A549 (cell line): ENCODE measurements around the gene IRF8. TPM values are rescaled to one million over a fixed set of nuclear protein-coding genes. Genes with fewer than 3 reads are reported as not detected.

Experiments used
- ATAC-seq, 2 experiments: fragments of 200-7000 bp in 1 of 2; fragments of >200 bp in 1 of 2; cut with Nextera tagmentation in 1 of 2; cut with Tn5 transposase in 1 of 2; 3 replicates each; pipeline versions ENCODE4 v1.8.0 to v1.9.1; 2018 to 2020; ENCODE audit warnings: mild to moderate bottlenecking in 1 of 2, moderate library complexity in 1 of 2
- CTCF ChIA-PET: fragments of 300-600 bp; sonication (Branson Sonifier 250); formaldehyde crosslinking; extraction: SDS; loops from one replicate; lab custom pipeline; 2021; ENCODE audit warnings: antibody characterized with exemption, inconsistent platforms; lab: Yijun Ruan, JAX
- POLR2A ChIA-PET: fragments of 350-600 bp; formaldehyde crosslinking; extraction: SDS; loops from one replicate; lab custom pipeline; 2021; ENCODE audit warnings: antibody characterized with exemption, inconsistent platforms; lab: Yijun Ruan, JAX
- DNase-seq, 2 experiments: peaks; one replicate each; pipeline versions ENCODE4 v3.0.0 to v3.0.0-alpha.2; 2011 to 2016; ENCODE audit warnings: low read depth in 1 of 2, low spot score in 1 of 2
- FAIRE-seq: peaks from 2 replicates; lab custom pipeline; 2011; peaks lifted over from hg19 to GRCh38; lab: Jason Lieb, UNC
- H3K27ac ChIP-seq, 2 experiments: fragments of >200 bp; sonication (Bioruptor Twin); formaldehyde crosslinking; 3 replicates each; pipeline ENCODE4 v1.5.1; 2016 to 2017
- H3K4me1 ChIP-seq: fragments of >200 bp; sonication (Bioruptor Twin); formaldehyde crosslinking; 3 replicates; pipeline ENCODE4 v1.6.1; 2016
- H3K4me2 ChIP-seq: fragments of >200 bp; sonication (Bioruptor Twin); formaldehyde crosslinking; 3 replicates; pipeline ENCODE4 v1.6.1; 2016
- H3K4me3 ChIP-seq: fragments of >200 bp; sonication (Bioruptor Twin); formaldehyde crosslinking; 3 replicates; pipeline ENCODE4 v1.5.1; 2016
- H3K9me3 ChIP-seq: fragments of >200 bp; sonication (Bioruptor Twin); formaldehyde crosslinking; 3 replicates; pipeline ENCODE4 v1.6.1; 2016
- BCL3 ChIP-seq: fragments of >200 bp; sonication (Bioruptor Twin); formaldehyde crosslinking; IDR thresholded peaks from 3 replicates; pipeline ENCODE4 v1.6.1; 2016
- BHLHE40 ChIP-seq: IDR thresholded peaks from 2 replicates; pipeline ENCODE4 v1.6.1; 2012; ENCODE audit warnings: low read depth, low read length, inconsistent platforms
- CBX2 ChIP-seq: fragments of 200-600 bp; sonication (generic); IDR thresholded peaks from 2 replicates; pipeline ENCODE4 v1.6.1; 2016; ENCODE audit warnings: low read depth, mild to moderate bottlenecking, borderline replicate concordance
- CBX8 ChIP-seq: fragments of 200-600 bp; sonication (generic); IDR thresholded peaks from 2 replicates; pipeline ENCODE4 v1.6.1; 2016
- CEBPB ChIP-seq, 2 experiments: fragments of >200 bp in 1 of 2; sonication (Bioruptor Twin) in 1 of 2; formaldehyde crosslinking in 1 of 2; IDR thresholded peaks; 2 replicates each; pipeline ENCODE4 v1.6.1; 2012 to 2016
- CHD4 ChIP-seq: fragments of 200-600 bp; sonication (generic); IDR thresholded peaks from 2 replicates; pipeline ENCODE4 v1.6.1; 2016; ENCODE audit warnings: antibody characterized with exemption, mild to moderate bottlenecking, borderline replicate concordance
- E2F6 ChIP-seq: IDR thresholded peaks from 2 replicates; pipeline ENCODE4 v1.6.1; 2012; ENCODE audit warnings: low read depth, borderline replicate concordance
- EHF ChIP-seq: fragments of 250-450 bp; sonication (Bioruptor Pico); IDR thresholded peaks from 2 replicates; pipeline ENCODE4 v1.5.0; 2020; ENCODE audit warnings: mild to moderate bottlenecking
- ESRRA ChIP-seq: fragments of 150-350 bp; IDR thresholded peaks from 2 replicates; pipeline ENCODE4 v1.6.1; 2014; ENCODE audit warnings: mild to moderate bottlenecking, low read length, borderline replicate concordance
- HOXA7 ChIP-seq: fragments of 250-450 bp; sonication (Bioruptor Pico); IDR thresholded peaks from 2 replicates; pipeline ENCODE4 v1.5.0; 2020; ENCODE audit warnings: mild to moderate bottlenecking, moderate library complexity
- HOXB13 ChIP-seq: fragments of 250-450 bp; sonication (Bioruptor Pico); IDR thresholded peaks from 2 replicates; pipeline ENCODE4 v1.5.0; 2020; ENCODE audit warnings: low read depth, mild to moderate bottlenecking, moderate library complexity
- HOXB5 ChIP-seq: fragments of 250-450 bp; sonication (Bioruptor Pico); IDR thresholded peaks from 2 replicates; pipeline ENCODE4 v1.5.0; 2020; ENCODE audit warnings: mild to moderate bottlenecking, moderate library complexity
- JUN ChIP-seq, 2 experiments: fragments of >200 bp; sonication (Bioruptor Twin); formaldehyde crosslinking; IDR thresholded peaks; 2 replicates in 1 of 2; 3 replicates in 1 of 2; pipeline ENCODE4 v1.6.1; 2016 to 2017
- KDM5A ChIP-seq: fragments of 200-600 bp; sonication (generic); IDR thresholded peaks from 2 replicates; pipeline ENCODE4 v1.6.1; 2016; ENCODE audit warnings: antibody characterized with exemption, mild to moderate bottlenecking
- MAFK ChIP-seq: fragments of 450-650 bp; IDR thresholded peaks from 2 replicates; pipeline ENCODE4 v1.6.1; 2014; ENCODE audit not compliant: partially characterized antibody
- MAZ ChIP-seq: fragments of 150-350 bp; IDR thresholded peaks from 2 replicates; pipeline ENCODE4 v1.6.1; 2014; ENCODE audit warnings: antibody characterized with exemption, low read depth, low read length, borderline replicate concordance
- MYC ChIP-seq: IDR thresholded peaks from 2 replicates; pipeline ENCODE4 v1.6.1; 2012; ENCODE audit warnings: mild to moderate bottlenecking, inconsistent platforms, low read length, improper control_type of control experiment, borderline replicate concordance
- NFE2L2 ChIP-seq: fragments of 150-350 bp; conservative IDR thresholded peaks from 2 replicates; pipeline ENCODE4 v1.6.1; 2014; ENCODE audit warnings: low read length
- POLR2AphosphoS2 ChIP-seq: conservative IDR thresholded peaks from 2 replicates; pipeline ENCODE4 v1.6.1; 2012; ENCODE audit warnings: low read length, improper control_type of control experiment, inconsistent platforms
- RCOR1 ChIP-seq: fragments of 150-350 bp; IDR thresholded peaks from 2 replicates; pipeline ENCODE4 v1.6.1; 2014; ENCODE audit warnings: antibody characterized with exemption, low read length, low read depth
- SREBF2 ChIP-seq: fragments of 450-650 bp; IDR thresholded peaks from 2 replicates; pipeline ENCODE4 v1.6.1; 2014; ENCODE audit warnings: mild to moderate bottlenecking, moderate library complexity
- TFCP2L1 ChIP-seq: fragments of 250-450 bp; sonication (Bioruptor Pico); IDR thresholded peaks from 2 replicates; pipeline ENCODE4 v1.5.0; 2021; ENCODE audit warnings: mild to moderate bottlenecking
- ZSCAN20 ChIP-seq: fragments of 250-450 bp; sonication (Bioruptor Pico); IDR thresholded peaks from 2 replicates; pipeline ENCODE4 v1.8.0; 2022; ENCODE audit warnings: mild to moderate bottlenecking, moderate library complexity
- WGBS: methylation state at CpG from one replicate; pipeline ENCODE4 v1.1.6; 2017; ENCODE audit errors: missing lambda C conversion rate; 5-methylcytosine and 5-hydroxymethylcytosine counted together
- polyA plus RNA-seq, 4 experiments: library from polyadenylated mRNA; depleted of rRNA in 3 of 4; stranded (reverse); fragments of >200 nt; fragmentation: RNase III in 1 of 4; extraction: RNeasy Plus Mini Kit Qiagen cat#74134 plus additional on column Dnase treatment in 1 of 4; gene quantifications; 2 replicates in 3 of 4; 3 replicates in 1 of 4; pipeline ENCODE4 v1.2.3, GENCODE V29; 2011 to 2017
- TF ChIP-seq, protein P1 (sequence below): fragments of 150-350 bp; IDR thresholded peaks from 2 replicates; pipeline ENCODE4 v1.6.1; 2014; ENCODE audit warnings: low read depth, mild to moderate bottlenecking, low read length
- TF ChIP-seq, protein P2 (sequence below): fragments of >200 bp; sonication (Bioruptor Twin); formaldehyde crosslinking; IDR thresholded peaks from 3 replicates; pipeline ENCODE4 v1.5.1; 2016
- TF ChIP-seq, protein P3 (sequence below): fragments of 200-600 bp; sonication (generic); IDR thresholded peaks from 2 replicates; pipeline ENCODE4 v1.6.1; 2016; ENCODE audit warnings: antibody characterized with exemption, mild to moderate bottlenecking, moderate library complexity
- TF ChIP-seq, protein P4 (sequence below): fragments of 250-450 bp; sonication (Bioruptor Pico); IDR thresholded peaks from 2 replicates; pipeline ENCODE4 v1.5.0; 2020; ENCODE audit warnings: low read depth, mild to moderate bottlenecking, moderate library complexity

IRF8 gene
- polyA plus RNA-seq, 2 of the 4 experiments (the other 2 are of a cell fraction) = 0.16 to 0.18 TPM

GRCh38 chr16:85970016-85970733, 71.2 kb downstream of the IRF8 start:
- Histone ChIP-seq H3K4me2 (no peak overlapping the region; the same call in 2 of the 3 replicates), H3K4me3 (no peak overlapping the region), H3K9me3 (no peaks in the 10 kb centered on the region), H3K4me1 (peaks cover 15% of the 10 kb centered on the region; the same call in 1 of the 3 replicates), H3K27ac (no peak overlapping the region)
- ATAC-seq = peak in 1 of 2 experiments; percentile 35; a peak in 2 of 6 replicates
- DNase-seq = no peak
- ChIA-PET CTCF (interaction anchor here (1.0 to 3.2 kb wide), 5 partner anchors 15 to 548 kb away, joined by 3 to 12 read pairs (median 3); no protein-coding TSS in a partner anchor), POLR2A (no interaction called here)
- 54% methylated on average over 14 of the region's 14 CpGs for WGBS
- no peak for FAIRE-seq
- TF ChIP-seq ESRRA (no peak), SREBF2 (no peak), MAFK (no peak), HOXB5 (CRISPR knock-in tag) (no peak), TFCP2L1 (no peak), CHD4 (no peak), MYC (no peak), RCOR1 (no peak), ZSCAN20 (CRISPR knock-in tag) (no peak), BHLHE40 (no peak), NFE2L2 (no peak), CBX2 (no peak), E2F6 (no peak), CEBPB (IDR thresholded peaks at IDR 0.05) (no peak), MAZ (no peak), CBX8 (no peak)
- TF ChIP-seq, protein P1, sequence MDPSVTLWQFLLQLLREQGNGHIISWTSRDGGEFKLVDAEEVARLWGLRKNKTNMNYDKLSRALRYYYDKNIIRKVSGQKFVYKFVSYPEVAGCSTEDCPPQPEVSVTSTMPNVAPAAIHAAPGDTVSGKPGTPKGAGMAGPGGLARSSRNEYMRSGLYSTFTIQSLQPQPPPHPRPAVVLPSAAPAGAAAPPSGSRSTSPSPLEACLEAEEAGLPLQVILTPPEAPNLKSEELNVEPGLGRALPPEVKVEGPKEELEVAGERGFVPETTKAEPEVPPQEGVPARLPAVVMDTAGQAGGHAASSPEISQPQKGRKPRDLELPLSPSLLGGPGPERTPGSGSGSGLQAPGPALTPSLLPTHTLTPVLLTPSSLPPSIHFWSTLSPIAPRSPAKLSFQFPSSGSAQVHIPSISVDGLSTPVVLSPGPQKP = no peak
- TF ChIP-seq, protein P2, sequence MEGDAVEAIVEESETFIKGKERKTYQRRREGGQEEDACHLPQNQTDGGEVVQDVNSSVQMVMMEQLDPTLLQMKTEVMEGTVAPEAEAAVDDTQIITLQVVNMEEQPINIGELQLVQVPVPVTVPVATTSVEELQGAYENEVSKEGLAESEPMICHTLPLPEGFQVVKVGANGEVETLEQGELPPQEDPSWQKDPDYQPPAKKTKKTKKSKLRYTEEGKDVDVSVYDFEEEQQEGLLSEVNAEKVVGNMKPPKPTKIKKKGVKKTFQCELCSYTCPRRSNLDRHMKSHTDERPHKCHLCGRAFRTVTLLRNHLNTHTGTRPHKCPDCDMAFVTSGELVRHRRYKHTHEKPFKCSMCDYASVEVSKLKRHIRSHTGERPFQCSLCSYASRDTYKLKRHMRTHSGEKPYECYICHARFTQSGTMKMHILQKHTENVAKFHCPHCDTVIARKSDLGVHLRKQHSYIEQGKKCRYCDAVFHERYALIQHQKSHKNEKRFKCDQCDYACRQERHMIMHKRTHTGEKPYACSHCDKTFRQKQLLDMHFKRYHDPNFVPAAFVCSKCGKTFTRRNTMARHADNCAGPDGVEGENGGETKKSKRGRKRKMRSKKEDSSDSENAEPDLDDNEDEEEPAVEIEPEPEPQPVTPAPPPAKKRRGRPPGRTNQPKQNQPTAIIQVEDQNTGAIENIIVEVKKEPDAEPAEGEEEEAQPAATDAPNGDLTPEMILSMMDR = no peak

GRCh38 chr16:85970738-85971137, 71.8 kb downstream of the IRF8 start:
- ChIA-PET CTCF (interaction anchor here (1.0 to 3.2 kb wide), 5 partner anchors 16 to 547 kb away, joined by 3 to 12 read pairs (median 3); no protein-coding TSS in a partner anchor), POLR2A (no interaction called here)
- 34% methylated on average over 3 of the region's 3 CpGs for WGBS
- Histone ChIP-seq H3K4me1 (peaks cover 15% of the 10 kb centered on the region; the same call in 1 of the 3 replicates), H3K4me3 (no peak overlapping the region), H3K4me2 (no peak overlapping the region; the same call in 2 of the 3 replicates), H3K9me3 (no peaks in the 10 kb centered on the region), H3K27ac (no peak overlapping the region)
- ATAC-seq (peak in 1 of 2 experiments; percentile 58; a peak in 3 of 6 replicates), FAIRE-seq (no peak), DNase-seq (peak in 1 of 2 experiments; percentile 48)
- no peak for TF ChIP-seq RCOR1
- TF ChIP-seq, protein P3, sequence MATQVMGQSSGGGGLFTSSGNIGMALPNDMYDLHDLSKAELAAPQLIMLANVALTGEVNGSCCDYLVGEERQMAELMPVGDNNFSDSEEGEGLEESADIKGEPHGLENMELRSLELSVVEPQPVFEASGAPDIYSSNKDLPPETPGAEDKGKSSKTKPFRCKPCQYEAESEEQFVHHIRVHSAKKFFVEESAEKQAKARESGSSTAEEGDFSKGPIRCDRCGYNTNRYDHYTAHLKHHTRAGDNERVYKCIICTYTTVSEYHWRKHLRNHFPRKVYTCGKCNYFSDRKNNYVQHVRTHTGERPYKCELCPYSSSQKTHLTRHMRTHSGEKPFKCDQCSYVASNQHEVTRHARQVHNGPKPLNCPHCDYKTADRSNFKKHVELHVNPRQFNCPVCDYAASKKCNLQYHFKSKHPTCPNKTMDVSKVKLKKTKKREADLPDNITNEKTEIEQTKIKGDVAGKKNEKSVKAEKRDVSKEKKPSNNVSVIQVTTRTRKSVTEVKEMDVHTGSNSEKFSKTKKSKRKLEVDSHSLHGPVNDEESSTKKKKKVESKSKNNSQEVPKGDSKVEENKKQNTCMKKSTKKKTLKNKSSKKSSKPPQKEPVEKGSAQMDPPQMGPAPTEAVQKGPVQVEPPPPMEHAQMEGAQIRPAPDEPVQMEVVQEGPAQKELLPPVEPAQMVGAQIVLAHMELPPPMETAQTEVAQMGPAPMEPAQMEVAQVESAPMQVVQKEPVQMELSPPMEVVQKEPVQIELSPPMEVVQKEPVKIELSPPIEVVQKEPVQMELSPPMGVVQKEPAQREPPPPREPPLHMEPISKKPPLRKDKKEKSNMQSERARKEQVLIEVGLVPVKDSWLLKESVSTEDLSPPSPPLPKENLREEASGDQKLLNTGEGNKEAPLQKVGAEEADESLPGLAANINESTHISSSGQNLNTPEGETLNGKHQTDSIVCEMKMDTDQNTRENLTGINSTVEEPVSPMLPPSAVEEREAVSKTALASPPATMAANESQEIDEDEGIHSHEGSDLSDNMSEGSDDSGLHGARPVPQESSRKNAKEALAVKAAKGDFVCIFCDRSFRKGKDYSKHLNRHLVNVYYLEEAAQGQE = no peak
- TF ChIP-seq JUN (IDR thresholded peaks at IDR 0.05) = no peak
- no peak for TF ChIP-seq SREBF2
- TF ChIP-seq, protein P4, sequence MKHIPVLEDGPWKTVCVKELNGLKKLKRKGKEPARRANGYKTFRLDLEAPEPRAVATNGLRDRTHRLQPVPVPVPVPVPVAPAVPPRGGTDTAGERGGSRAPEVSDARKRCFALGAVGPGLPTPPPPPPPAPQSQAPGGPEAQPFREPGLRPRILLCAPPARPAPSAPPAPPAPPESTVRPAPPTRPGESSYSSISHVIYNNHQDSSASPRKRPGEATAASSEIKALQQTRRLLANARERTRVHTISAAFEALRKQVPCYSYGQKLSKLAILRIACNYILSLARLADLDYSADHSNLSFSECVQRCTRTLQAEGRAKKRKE (CRISPR knock-in tag) = no peak
- TF ChIP-seq HOXB13 (CRISPR knock-in tag) = no peak
- TF ChIP-seq POLR2AphosphoS2 = no peak
- no peak for TF ChIP-seq EHF
- no peak for TF ChIP-seq HOXA7 (CRISPR knock-in tag)
- TF ChIP-seq MAZ = no peak
- no peak for TF ChIP-seq KDM5A
- TF ChIP-seq TFCP2L1 = no peak
- no peak for TF ChIP-seq HOXB5 (CRISPR knock-in tag)
- no peak for TF ChIP-seq NFE2L2
- TF ChIP-seq BCL3 = no peak
